Measurements from ENCODE around the gene ZFC3H1.

The ZFC3H1 gene

DNA sequence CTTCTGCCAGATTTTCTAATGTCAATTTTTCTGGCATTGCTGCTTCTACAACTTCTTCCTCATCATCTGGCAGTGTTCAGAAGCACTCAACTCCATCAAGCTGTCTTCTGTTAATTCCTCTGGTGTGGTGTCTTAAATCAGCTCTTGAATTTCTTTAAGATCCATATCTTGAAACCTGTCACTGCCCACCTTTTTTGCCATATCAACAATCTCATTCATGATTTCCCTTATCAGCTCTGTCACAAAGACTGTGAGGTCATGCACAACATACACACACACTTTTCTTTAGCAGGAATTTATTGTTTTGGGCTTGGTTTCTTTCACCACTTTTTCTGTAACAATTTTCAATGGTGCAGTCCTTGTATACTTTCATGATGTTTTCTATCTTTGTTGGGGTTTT lies 7.7 kb upstream of the ZFC3H1 start:
- TF ChIP-seq FOXM1 (IDR thresholded peaks at IDR 0.05; ENCODE audit: borderline replicate concordance, low read depth), result no peak
- TF ChIP-seq MAX (IDR thresholded peaks at IDR 0.05), result no peak
- no peak for TF ChIP-seq REST (IDR thresholded peaks at IDR 0.05; ENCODE audit: low read depth)
- no peak for TF ChIP-seq YY1 (IDR thresholded peaks at IDR 0.05; ENCODE audit: low read depth)

DNA sequence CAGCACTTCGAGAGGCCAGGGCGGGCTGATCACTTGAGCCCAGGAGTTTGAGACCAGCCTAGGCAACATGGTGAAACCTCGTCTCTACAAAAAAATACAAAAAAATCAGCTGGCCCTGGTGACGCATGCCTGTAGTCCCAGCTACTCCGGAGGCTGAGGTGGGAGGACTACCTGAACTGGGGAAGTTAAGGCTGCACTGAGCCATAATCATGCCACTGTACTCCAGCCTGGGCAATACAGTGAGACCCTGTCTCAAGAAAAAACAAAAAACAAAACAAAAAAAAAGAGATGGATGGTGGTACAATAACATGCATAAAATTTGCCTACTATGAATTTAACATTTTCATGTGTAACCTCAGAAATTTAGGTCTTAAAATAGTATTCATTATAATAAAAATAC lies 2.6 kb upstream of the ZFC3H1 start:
- TF ChIP-seq EP300 (IDR thresholded peaks at IDR 0.05; ENCODE audit: borderline replicate concordance) (no peak), RAD21 (IDR thresholded peaks at IDR 0.05; ENCODE audit: low read depth) (no peak), YY1 (IDR thresholded peaks at IDR 0.05; ENCODE audit: low read depth) (no peak), TEAD4 (IDR thresholded peaks at IDR 0.05) (no peak), TCF12 (IDR thresholded peaks at IDR 0.05; ENCODE audit: low read depth) (no peak), EGR1 (IDR thresholded peaks at IDR 0.05) (no peak)

DNA sequence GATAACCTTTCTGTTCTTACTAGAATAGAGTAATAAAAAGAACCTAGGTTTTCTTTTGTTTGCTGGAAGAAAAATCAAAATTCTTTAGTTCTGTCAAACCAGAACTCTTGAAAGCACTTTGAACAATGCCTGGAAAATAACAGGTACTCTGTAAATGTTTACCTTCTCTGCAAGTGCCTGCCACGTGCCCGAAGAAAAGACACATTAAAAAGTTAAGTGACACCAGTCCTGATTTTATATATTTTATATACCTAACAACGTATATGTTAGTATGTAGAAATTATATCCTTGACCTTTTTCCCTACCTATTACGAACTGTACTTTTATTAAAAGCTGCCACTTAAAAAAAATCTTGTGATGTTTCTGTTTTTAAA lies 1.4 kb upstream of the ZFC3H1 start:
- TF ChIP-seq EGR1 (IDR thresholded peaks at IDR 0.05), result no peak
- peak; percentile 53; the same call in 1 of the 2 replicates for TF ChIP-seq MAX (IDR thresholded peaks at IDR 0.05)

- no peak for TF ChIP-seq REST (IDR thresholded peaks at IDR 0.05; ENCODE audit: low read depth)
- TF ChIP-seq CEBPB (IDR thresholded peaks at IDR 0.05), result no peak
- no peak for TF ChIP-seq RAD21 (IDR thresholded peaks at IDR 0.05; ENCODE audit: low read depth)
- TF ChIP-seq USF1 (IDR thresholded peaks at IDR 0.05), result no peak
- TF ChIP-seq MAX (IDR thresholded peaks at IDR 0.05), result peak; percentile 51; the same call in 1 of the 2 replicates
- 0 out of 2 replicates have a peak, but pooled peaks have one; percentile 35 for TF ChIP-seq TCF12 (IDR thresholded peaks at IDR 0.05; ENCODE audit: low read depth)
- no peak for TF ChIP-seq EP300 (IDR thresholded peaks at IDR 0.05; ENCODE audit: borderline replicate concordance)
- 0 out of 2 replicates have a peak, but pooled peaks have one; percentile 6 for TF ChIP-seq TAF1 (IDR thresholded peaks at IDR 0.05; ENCODE audit: low read depth)
- no peak for TF ChIP-seq EGR1 (IDR thresholded peaks at IDR 0.05)
- TF ChIP-seq TEAD4 (IDR thresholded peaks at IDR 0.05), result peak; percentile 42; the same call in 1 of the 2 replicates
Measured at GRCh38 chr12:71664411-71665089, 902 bp upstream of the ZFC3H1 start.

GRCh38 chr12:71662849-71663560 lies 643 bp downstream of the ZFC3H1 start:
- TF ChIP-seq TAF1 (IDR thresholded peaks at IDR 0.05; ENCODE audit: low read depth) (no peak), REST (IDR thresholded peaks at IDR 0.05; ENCODE audit: low read depth) (no peak), FOXM1 (IDR thresholded peaks at IDR 0.05; ENCODE audit: borderline replicate concordance, low read depth) (no peak), CEBPB (IDR thresholded peaks at IDR 0.05) (no peak), EP300 (IDR thresholded peaks at IDR 0.05; ENCODE audit: borderline replicate concordance) (no peak), MAX (IDR thresholded peaks at IDR 0.05) (no peak), TCF12 (IDR thresholded peaks at IDR 0.05; ENCODE audit: low read depth) (no peak; the same call in 1 of the 2 replicates), TEAD4 (IDR thresholded peaks at IDR 0.05) (no peak), EGR1 (IDR thresholded peaks at IDR 0.05) (no peak), NFIC (IDR thresholded peaks at IDR 0.05) (no peak), USF1 (IDR thresholded peaks at IDR 0.05) (no peak), ZBTB7A (IDR thresholded peaks at IDR 0.05; ENCODE audit: low read depth) (no peak), CREB1 (IDR thresholded peaks at IDR 0.05; ENCODE audit: low read depth) (no peak), RAD21 (IDR thresholded peaks at IDR 0.05; ENCODE audit: low read depth) (no peak), YY1 (IDR thresholded peaks at IDR 0.05; ENCODE audit: low read depth) (no peak)

Data from Ishikawa (cell line).